Measurements from ENCODE around the gene ALDH5A1.

ALDH5A1 gene

GRCh38 chr6:24546439-24546838, 51.7 kb downstream of the ALDH5A1 start:
- Histone ChIP-seq H4K91ac (ENCODE audit: low read depth, low read length) (no peak overlapping the region), H3K27me3 (ENCODE audit: insufficient read depth, low read length) (no peaks in the 10 kb centered on the region), H4K12ac (ENCODE audit: low read depth, low read length) (no peak overlapping the region), H3K9me3 (ENCODE audit: insufficient read depth, low read depth, low read length) (no peaks in the 10 kb centered on the region), H3K4me2 (ENCODE audit: low read length) (no peak overlapping the region), H2BK120ac (ENCODE audit: insufficient read depth, low read length, poor library complexity) (no peak overlapping the region), H2BK5ac (ENCODE audit: low read depth, low read length, poor library complexity) (no peak overlapping the region), H2AK5ac (ENCODE audit: low read length) (no peak overlapping the region), H3K23ac (ENCODE audit: low read length) (no peak overlapping the region), H3K14ac (ENCODE audit: low read length) (no peak overlapping the region), H3K18ac (ENCODE audit: low read length) (no peak overlapping the region), H3K27ac (ENCODE audit: low read depth, low read length) (no peak overlapping the region), H3K79me2 (ENCODE audit: control insufficient read depth, insufficient read depth, low read length, poor library complexity) (no peaks in the 10 kb centered on the region), H2AFZ (ENCODE audit: insufficient read depth, low read length, poor library complexity) (no peak overlapping the region), H3K9ac (ENCODE audit: low read length) (no peak overlapping the region), H3K4me3 (ENCODE audit: low read depth, low read length) (no peak overlapping the region), H3K36me3 (ENCODE audit: control insufficient read depth in 1 of 2, insufficient read depth in 2 of 2, low read length in 2 of 2) (no peaks in the 10 kb centered on the region), H3K4me1 (ENCODE audit: control insufficient read depth in 1 of 2, insufficient read depth in 2 of 2, low read length in 2 of 2) (no peaks in the 10 kb centered on the region), H2BK12ac (ENCODE audit: low read length) (no peak overlapping the region), H4K8ac (ENCODE audit: low read depth, low read length) (no peak overlapping the region), H3K79me1 (ENCODE audit: low read length) (no peaks in the 10 kb centered on the region), H3K4ac (ENCODE audit: low read depth, low read length) (no peak overlapping the region)
- no peak for DNase-seq
- WGBS (ENCODE audit: extremely low coverage, insufficient coverage, insufficient read length), result no CpG with 5 or more reads among the region's 7 CpGs

DNA sequence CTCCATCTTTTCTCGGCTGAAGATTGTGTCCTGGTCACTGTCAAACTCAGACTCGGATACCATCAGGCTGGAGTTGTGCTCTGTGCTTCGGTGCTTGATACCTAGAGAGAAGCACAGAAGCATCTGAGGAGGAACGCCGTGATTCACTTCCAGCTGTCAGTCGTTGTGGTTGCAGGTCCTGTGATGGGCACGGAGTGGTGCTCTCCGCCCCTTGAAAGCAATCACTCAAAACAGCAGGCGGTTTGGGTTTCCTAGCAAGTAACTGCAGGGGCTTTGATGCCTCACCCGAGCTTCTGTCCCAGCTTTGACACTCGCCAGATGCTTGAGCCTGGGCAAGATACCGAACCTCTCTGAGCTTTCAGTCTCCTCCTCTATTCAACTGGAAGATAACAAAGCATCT, 52.5 kb downstream of the ALDH5A1 start:
- Histone ChIP-seq H2BK12ac (ENCODE audit: low read length) (no peak overlapping the region), H3K23ac (ENCODE audit: low read length) (no peak overlapping the region), H2BK5ac (ENCODE audit: low read depth, low read length, poor library complexity) (no peak overlapping the region), H4K8ac (ENCODE audit: low read depth, low read length) (no peak overlapping the region), H3K36me3 (ENCODE audit: control insufficient read depth in 1 of 2, insufficient read depth in 2 of 2, low read length in 2 of 2) (no peaks in the 10 kb centered on the region), H2BK120ac (ENCODE audit: insufficient read depth, low read length, poor library complexity) (no peak overlapping the region), H4K12ac (ENCODE audit: low read depth, low read length) (no peak overlapping the region), H3K9ac (ENCODE audit: low read length) (no peak overlapping the region), H3K4me2 (ENCODE audit: low read length) (no peak overlapping the region), H3K4me3 (ENCODE audit: low read depth, low read length) (no peak overlapping the region), H2AFZ (ENCODE audit: insufficient read depth, low read length, poor library complexity) (no peak overlapping the region), H3K27me3 (ENCODE audit: insufficient read depth, low read length) (no peaks in the 10 kb centered on the region), H2AK5ac (ENCODE audit: low read length) (no peak overlapping the region), H3K14ac (ENCODE audit: low read length) (no peak overlapping the region), H3K79me1 (ENCODE audit: low read length) (no peaks in the 10 kb centered on the region), H3K4ac (ENCODE audit: low read depth, low read length) (no peak overlapping the region), H3K9me3 (ENCODE audit: insufficient read depth, low read depth, low read length) (no peaks in the 10 kb centered on the region), H3K18ac (ENCODE audit: low read length) (no peak overlapping the region), H3K79me2 (ENCODE audit: control insufficient read depth, insufficient read depth, low read length, poor library complexity) (no peaks in the 10 kb centered on the region), H3K27ac (ENCODE audit: low read depth, low read length) (no peak overlapping the region), H3K4me1 (ENCODE audit: control insufficient read depth in 1 of 2, insufficient read depth in 2 of 2, low read length in 2 of 2) (no peaks in the 10 kb centered on the region), H4K91ac (ENCODE audit: low read depth, low read length) (no peak overlapping the region)
- no CpG with 5 or more reads among the region's 12 CpGs for WGBS (ENCODE audit: extremely low coverage, insufficient coverage, insufficient read length)
- DNase-seq, result no peak

DNA sequence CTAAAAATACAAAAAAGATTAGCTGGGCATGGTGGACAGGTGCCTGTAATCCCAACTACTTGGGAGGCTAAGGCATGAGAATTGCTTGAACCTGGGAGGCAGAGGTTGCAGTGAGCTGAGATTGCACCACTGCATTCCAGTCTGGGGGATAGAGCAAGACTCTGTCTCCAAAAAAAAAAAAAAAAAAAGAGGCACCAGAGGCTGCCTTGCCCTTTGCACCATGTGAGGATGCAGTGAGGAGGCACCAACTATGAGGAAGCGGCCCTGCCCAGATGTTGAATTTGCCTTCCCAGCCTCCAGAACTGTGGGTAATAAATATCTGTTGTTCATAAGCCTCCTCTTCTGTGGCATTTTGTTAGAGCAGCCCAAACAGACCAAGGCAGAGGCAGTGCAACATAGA, 54.4 kb downstream of the ALDH5A1 start:
- Histone ChIP-seq H2BK5ac (ENCODE audit: low read depth, low read length, poor library complexity) (no peak overlapping the region), H3K9ac (ENCODE audit: low read length) (no peak overlapping the region), H4K12ac (ENCODE audit: low read depth, low read length) (no peak overlapping the region), H3K14ac (ENCODE audit: low read length) (no peak overlapping the region), H3K4me2 (ENCODE audit: low read length) (no peak overlapping the region), H3K23ac (ENCODE audit: low read length) (no peak overlapping the region), H2AFZ (ENCODE audit: insufficient read depth, low read length, poor library complexity) (no peak overlapping the region), H2BK12ac (ENCODE audit: low read length) (no peak overlapping the region), H3K4me1 (ENCODE audit: control insufficient read depth in 1 of 2, insufficient read depth in 2 of 2, low read length in 2 of 2) (no peaks in the 10 kb centered on the region), H3K27me3 (ENCODE audit: insufficient read depth, low read length) (no peaks in the 10 kb centered on the region), H3K4me3 (ENCODE audit: low read depth, low read length) (no peak overlapping the region), H2BK120ac (ENCODE audit: insufficient read depth, low read length, poor library complexity) (no peak overlapping the region), H3K36me3 (ENCODE audit: control insufficient read depth in 1 of 2, insufficient read depth in 2 of 2, low read length in 2 of 2) (no peaks in the 10 kb centered on the region), H3K18ac (ENCODE audit: low read length) (no peak overlapping the region), H3K4ac (ENCODE audit: low read depth, low read length) (no peak overlapping the region), H3K79me1 (ENCODE audit: low read length) (no peaks in the 10 kb centered on the region), H2AK5ac (ENCODE audit: low read length) (no peak overlapping the region), H3K79me2 (ENCODE audit: control insufficient read depth, insufficient read depth, low read length, poor library complexity) (no peaks in the 10 kb centered on the region), H3K27ac (ENCODE audit: low read depth, low read length) (no peak overlapping the region), H4K8ac (ENCODE audit: low read depth, low read length) (no peak overlapping the region), H4K91ac (ENCODE audit: low read depth, low read length) (no peak overlapping the region), H3K9me3 (ENCODE audit: insufficient read depth, low read depth, low read length) (no peaks in the 10 kb centered on the region)
- no CpG with 5 or more reads among the region's 1 CpG for WGBS (ENCODE audit: extremely low coverage, insufficient coverage, insufficient read length)
- no peak for DNase-seq

DNA sequence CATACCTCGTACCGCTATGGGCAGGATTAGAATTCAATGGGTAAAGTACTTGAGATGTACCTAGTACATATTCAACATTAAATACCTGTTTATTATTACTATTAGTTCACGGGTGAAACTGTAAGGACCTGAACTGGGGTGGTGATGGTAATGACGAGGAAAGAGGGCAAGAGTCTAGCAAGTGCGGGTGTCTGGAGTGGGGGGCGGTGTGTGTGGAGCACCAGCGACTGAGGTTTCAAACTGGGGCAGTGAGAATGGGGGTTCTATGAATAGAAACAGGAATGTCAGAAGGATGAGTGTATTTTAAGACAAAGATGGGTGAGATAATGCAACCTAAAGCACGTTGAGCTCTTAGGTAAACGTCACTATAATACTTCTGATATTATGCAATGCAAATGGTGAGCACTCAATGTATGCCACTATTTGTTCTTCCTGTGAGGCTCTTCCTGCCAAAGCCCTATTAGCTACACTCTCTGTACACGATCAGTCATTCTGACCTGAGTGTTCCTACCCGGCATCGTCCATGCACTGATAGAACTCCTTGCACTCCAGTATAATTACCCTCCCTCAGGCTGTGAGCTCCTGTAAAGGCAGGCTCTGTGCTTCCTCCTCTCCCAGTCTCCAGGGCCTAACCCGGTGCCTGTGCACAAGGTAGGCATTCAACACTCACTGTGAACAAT, 55.0 kb downstream of the ALDH5A1 start:
- no peak overlapping the region for H3K4me3 ChIP-seq (ENCODE audit: low read depth, low read length)
- H3K18ac ChIP-seq (ENCODE audit: low read length), result no peak overlapping the region
- H3K4ac ChIP-seq (ENCODE audit: low read depth, low read length), result no peak overlapping the region
- no peak overlapping the region for H3K27ac ChIP-seq (ENCODE audit: low read depth, low read length)
- DNase-seq, result no peak
- no peaks in the 10 kb centered on the region for H3K4me1 ChIP-seq (ENCODE audit: control insufficient read depth in 1 of 2, insufficient read depth in 2 of 2, low read length in 2 of 2)
- no peak overlapping the region for H2BK5ac ChIP-seq (ENCODE audit: low read depth, low read length, poor library complexity)
- no peak overlapping the region for H4K91ac ChIP-seq (ENCODE audit: low read depth, low read length)
- no peak overlapping the region for H3K23ac ChIP-seq (ENCODE audit: low read length)
- no peaks in the 10 kb centered on the region for H3K36me3 ChIP-seq (ENCODE audit: control insufficient read depth in 1 of 2, insufficient read depth in 2 of 2, low read length in 2 of 2)
- H3K27me3 ChIP-seq (ENCODE audit: insufficient read depth, low read length), result no peaks in the 10 kb centered on the region
- H2AFZ ChIP-seq (ENCODE audit: insufficient read depth, low read length, poor library complexity), result no peak overlapping the region
- H4K12ac ChIP-seq (ENCODE audit: low read depth, low read length), result no peak overlapping the region
- no peak overlapping the region for H2AK5ac ChIP-seq (ENCODE audit: low read length)
- no peaks in the 10 kb centered on the region for H3K9me3 ChIP-seq (ENCODE audit: insufficient read depth, low read depth, low read length)
- no peak overlapping the region for H3K14ac ChIP-seq (ENCODE audit: low read length)
- H2BK120ac ChIP-seq (ENCODE audit: insufficient read depth, low read length, poor library complexity), result no peak overlapping the region
- no peaks in the 10 kb centered on the region for H3K79me1 ChIP-seq (ENCODE audit: low read length)
- H3K79me2 ChIP-seq (ENCODE audit: control insufficient read depth, insufficient read depth, low read length, poor library complexity), result no peaks in the 10 kb centered on the region
- no CpG with 5 or more reads among the region's 13 CpGs for WGBS (ENCODE audit: extremely low coverage, insufficient coverage, insufficient read length)
- no peak overlapping the region for H3K4me2 ChIP-seq (ENCODE audit: low read length)
- H4K8ac ChIP-seq (ENCODE audit: low read depth, low read length), result no peak overlapping the region
- no peak overlapping the region for H3K9ac ChIP-seq (ENCODE audit: low read length)
- H2BK12ac ChIP-seq (ENCODE audit: low read length), result no peak overlapping the region

Measured in trophoblast cell (in vitro differentiated cells and primary cell).